H1 (cell line): ENCODE data around the gene OR12D3. TPM values are rescaled to one million over a fixed set of nuclear protein-coding genes. Genes with fewer than 3 reads are reported as not detected.

ENCODE experiments used
- CTCF ChIA-PET: fragments of 300-600 bp; sonication (Branson Sonifier 250); formaldehyde crosslinking; loops from one replicate; lab custom pipeline; 2021; ENCODE audit not compliant: partially characterized antibody; lab: Charles Lee
- POLR2A ChIA-PET: fragments of 300-600 bp; sonication (Branson Sonifier 250); formaldehyde crosslinking; loops from one replicate; lab custom pipeline; 2021; ENCODE audit warnings: inconsistent platforms; ENCODE audit not compliant: partially characterized antibody; lab: Charles Lee
- DNase-seq, 2 experiments: peaks; one replicate each; pipeline versions ENCODE4 v3.0.0 to v3.0.0-alpha.2; 2010 to 2022; ENCODE audit warnings: low spot score in 2 of 2, low read depth in 1 of 2, mixed read lengths in 1 of 2
- FAIRE-seq: peaks from 2 replicates; lab custom pipeline; 2011; peaks lifted over from hg19 to GRCh38; lab: Jason Lieb, UNC
- H2AFZ ChIP-seq: 2 replicates; pipeline ENCODE4 v1.8.1; 2012; ENCODE audit warnings: low read length, inconsistent platforms
- H2AK5ac ChIP-seq: 2 replicates; pipeline ENCODE4 v1.6.1; 2013; ENCODE audit warnings: low read depth, low read length
- H2BK120ac ChIP-seq: replicated peaks from 2 replicates; pipeline ENCODE3; 2013; ENCODE audit warnings: low read depth, low read length, inconsistent platforms
- H2BK12ac ChIP-seq: 2 replicates; pipeline ENCODE4 v1.6.1; 2013; ENCODE audit warnings: low read depth, low read length
- H2BK15ac ChIP-seq: 2 replicates; pipeline ENCODE4 v1.6.1; 2013; ENCODE audit warnings: low read length
- H2BK20ac ChIP-seq: 2 replicates; pipeline ENCODE4 v1.6.1; 2013; ENCODE audit warnings: low read length
- H2BK5ac ChIP-seq: 2 replicates; pipeline ENCODE4 v1.6.1; 2013; ENCODE audit warnings: low read depth, low read length
- H3K14ac ChIP-seq: 2 replicates; pipeline ENCODE4 v1.6.1; 2013; ENCODE audit warnings: inconsistent platforms; ENCODE audit not compliant: insufficient read length
- H3K18ac ChIP-seq: 2 replicates; pipeline ENCODE4 v1.6.1; 2013; ENCODE audit warnings: low read length; ENCODE audit errors: extremely low read depth
- H3K23ac ChIP-seq: 2 replicates; pipeline ENCODE4 v1.6.1; 2013; ENCODE audit warnings: inconsistent platforms; ENCODE audit not compliant: insufficient read length
- H3K23me2 ChIP-seq: 2 replicates; pipeline ENCODE4 v1.6.1; 2013; ENCODE audit warnings: low read depth, low read length
- H3K27ac ChIP-seq: 2 replicates; pipeline ENCODE4 v1.6.1; 2011; ENCODE audit warnings: low read depth, low read length, inconsistent platforms
- H3K27me3 ChIP-seq, 4 experiments: replicated peaks in 1 of 4; 1 replicate in 1 of 4; 2 replicates in 3 of 4; pipeline versions ENCODE4 v1.6.1 to v1.8.1; 2011 to 2013; ENCODE audit warnings: low read length in 3 of 4, mild to moderate bottlenecking in 3 of 4, inconsistent platforms in 2 of 4, mixed read lengths in 2 of 4, moderate library complexity in 1 of 4; ENCODE audit not compliant: control insufficient read depth in 3 of 4, insufficient read depth in 3 of 4; ENCODE audit errors: extremely low read depth in 1 of 4
- H3K36me3 ChIP-seq, 4 experiments: 2 replicates each; pipeline versions ENCODE4 v1.6.1 to v1.8.1; 2011 to 2013; ENCODE audit warnings: mild to moderate bottlenecking in 4 of 4, low read length in 3 of 4, moderate library complexity in 2 of 4, control low read depth in 1 of 4, inconsistent platforms in 1 of 4; ENCODE audit not compliant: insufficient read depth in 4 of 4, control insufficient read depth in 2 of 4
- H3K4ac ChIP-seq: replicated peaks from 2 replicates; pipeline ENCODE3; 2013; ENCODE audit warnings: low read length, low read depth, mixed read lengths, inconsistent platforms; ENCODE audit not compliant: insufficient read length
- H3K4me1 ChIP-seq, 4 experiments: replicated peaks in 1 of 4; 1 replicate in 1 of 4; 2 replicates in 3 of 4; pipeline versions ENCODE4 v1.6.1 to v1.8.1; 2011 to 2013; ENCODE audit warnings: low read length in 3 of 4, inconsistent platforms in 2 of 4, mixed read lengths in 1 of 4; ENCODE audit not compliant: insufficient read depth in 4 of 4, control insufficient read depth in 3 of 4
- H3K4me2 ChIP-seq, 2 experiments: 2 replicates each; pipeline versions ENCODE4 v1.6.1 to v1.8.1; 2011 to 2013; ENCODE audit warnings: low read depth in 2 of 2, low read length in 2 of 2, control low read depth in 1 of 2, inconsistent platforms in 1 of 2, mild to moderate bottlenecking in 1 of 2; ENCODE audit not compliant: insufficient read depth in 1 of 2
- H3K4me3 ChIP-seq, 4 experiments: fragments of 200-600, 300-600 bp in 1 of 4; sonication (generic), shearing (Covaris generic), sonication (Bioruptor Twin) in 1 of 4; 2 replicates each; pipeline versions ENCODE4 v1.5.1 to v1.8.1; 2011 to 2016; ENCODE audit warnings: low read length in 4 of 4, low read depth in 3 of 4, control low read depth in 2 of 4, inconsistent platforms in 2 of 4, mild to moderate bottlenecking in 2 of 4, mixed read lengths in 1 of 4, moderate library complexity in 1 of 4; ENCODE audit not compliant: insufficient read depth in 2 of 4; ENCODE audit errors: extremely low read depth in 1 of 4
- H3K56ac ChIP-seq: replicated peaks from 2 replicates; pipeline ENCODE3; 2013; ENCODE audit warnings: low read depth, mild to moderate bottlenecking, mixed read lengths, low read length, inconsistent platforms; ENCODE audit not compliant: insufficient read length
- H3K79me1 ChIP-seq: 2 replicates; pipeline ENCODE4 v1.6.1; 2013; ENCODE audit warnings: low read depth, low read length, control low read depth
- H3K79me2 ChIP-seq, 2 experiments: 2 replicates each; pipeline versions ENCODE4 v1.6.1 to v1.8.1; 2012 to 2013; ENCODE audit warnings: low read length in 2 of 2, mild to moderate bottlenecking in 2 of 2, inconsistent platforms in 1 of 2; ENCODE audit not compliant: insufficient read depth in 2 of 2, control insufficient read depth in 1 of 2
- H3K9ac ChIP-seq, 4 experiments: replicated peaks in 1 of 4; 1 replicate in 1 of 4; 2 replicates in 3 of 4; pipeline versions ENCODE4 v1.6.1 to v1.8.1; 2011 to 2013; ENCODE audit warnings: low read depth in 3 of 4, low read length in 3 of 4, control low read depth in 2 of 4, mild to moderate bottlenecking in 2 of 4, moderate library complexity in 2 of 4, inconsistent platforms in 1 of 4; ENCODE audit errors: extremely low read depth in 1 of 4
- H3K9me3 ChIP-seq, 2 experiments: 2 replicates each; pipeline versions ENCODE4 v1.6.1 to v1.8.1; 2012 to 2013; ENCODE audit warnings: mild to moderate bottlenecking in 2 of 2, moderate library complexity in 2 of 2, control low read depth in 1 of 2, inconsistent platforms in 1 of 2, low read depth in 1 of 2, low read length in 1 of 2, mixed read lengths in 1 of 2; ENCODE audit not compliant: insufficient read depth in 2 of 2
- H4K20me1 ChIP-seq, 2 experiments: replicated peaks in 1 of 2; 2 replicates each; pipeline versions ENCODE3 to v1.8.1; 2011 to 2013; ENCODE audit warnings: inconsistent platforms in 2 of 2, low read length in 2 of 2, mild to moderate bottlenecking in 1 of 2; ENCODE audit not compliant: insufficient read depth in 2 of 2, control insufficient read depth in 1 of 2
- H4K5ac ChIP-seq: 2 replicates; pipeline ENCODE4 v1.6.1; 2013; ENCODE audit warnings: low read length, low read depth, mixed read lengths, inconsistent platforms; ENCODE audit not compliant: insufficient read length
- H4K8ac ChIP-seq: 2 replicates; pipeline ENCODE4 v1.8.0; 2013; ENCODE audit warnings: mild to moderate bottlenecking, moderate library complexity, low read length, inconsistent platforms; ENCODE audit not compliant: insufficient read depth; ENCODE audit errors: extremely low read depth
- H4K91ac ChIP-seq: replicated peaks from 2 replicates; pipeline ENCODE3; 2013; ENCODE audit warnings: low read length, mixed read lengths, inconsistent platforms; ENCODE audit not compliant: insufficient read length
- CHD2 ChIP-seq: IDR thresholded peaks from 2 replicates; pipeline ENCODE4 v1.6.1; 2012; ENCODE audit warnings: low read length, improper control_type of control experiment
- HDAC2 ChIP-seq, 2 experiments: fragments of 300-600 bp in 1 of 2; sonication (generic) in 1 of 2; IDR thresholded peaks; 2 replicates each; pipeline ENCODE4 v1.6.1; 2011 to 2012; ENCODE audit warnings: low read depth in 2 of 2, low read length in 2 of 2, mild to moderate bottlenecking in 2 of 2, moderate library complexity in 2 of 2, borderline replicate concordance in 1 of 2, inconsistent platforms in 1 of 2
- RBBP5 ChIP-seq: IDR thresholded peaks from 2 replicates; pipeline ENCODE4 v1.7.1; 2012; ENCODE audit warnings: low read depth, mild to moderate bottlenecking, inconsistent platforms, low read length, moderate library complexity, borderline replicate concordance
- WGBS, 2 experiments: shearing (Covaris generic) in 1 of 2; methylation state at CpG; one replicate each; pipeline versions ENCODE4 v1.1.6 to v1.1.7; 2013 to 2015; ENCODE audit warnings: low lambda C conversion rate in 2 of 2, mixed read lengths in 2 of 2, inconsistent platforms in 1 of 2, low coverage in 1 of 2, missing lambda C conversion rate in 1 of 2; ENCODE audit not compliant: insufficient replicate concordance in 2 of 2, insufficient coverage in 1 of 2, insufficient read length in 1 of 2; ENCODE audit errors: extremely low coverage in 1 of 2, missing lambda C conversion rate in 1 of 2; 5-methylcytosine and 5-hydroxymethylcytosine counted together
- polyA plus RNA-seq, 7 experiments: library from polyadenylated mRNA; depleted of rRNA in 3 of 7; stranded (reverse) in 5 of 7; unstranded in 2 of 7; fragments of >200 nt in 5 of 7; fragments of 200-250 nt in 2 of 7; gene quantifications; 1 replicate in 5 of 7; 2 replicates in 1 of 7; 4 replicates in 1 of 7; pipeline versions ENCODE4 v1.2.1 to v1.2.3, GENCODE V29; 2011 to 2013; ENCODE audit warnings: missing spikeins in 2 of 7, mixed read lengths in 2 of 7
- total RNA-seq: library from RNA; stranded (reverse); fragmentation: NEBNext Ultra II Directional; extraction: Animal tissue kit (Norgen Biotek cat#: 25700); gene quantifications from 2 replicates; pipeline ENCODE4 v1.2.1, GENCODE V29; 2021

Gene OR12D3
- total and polyA plus RNA-seq, 2 of the 8 experiments (the other 6 are each of a cell fraction or from before 2014, with no cell fraction given), result not detected

DNA sequence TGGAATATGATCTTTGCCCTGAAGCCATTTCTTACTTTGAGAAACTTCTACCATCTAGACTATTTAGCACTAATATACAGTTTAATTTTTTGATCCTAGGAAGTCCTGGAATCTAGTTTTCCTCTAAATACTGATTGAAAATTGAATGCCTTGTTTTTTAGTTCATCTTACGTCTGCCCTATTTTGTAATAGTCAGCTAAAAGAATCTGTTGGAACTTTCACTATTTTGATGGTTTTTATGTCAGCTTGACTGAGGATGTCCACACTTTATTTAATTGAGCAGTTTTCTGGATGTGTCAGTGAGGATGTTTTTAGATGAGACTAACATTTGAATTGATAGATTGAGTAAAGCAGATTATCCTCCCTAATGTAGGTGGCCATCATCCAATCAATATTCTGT lies 28.7 kb upstream of the OR12D3 start:
- TF ChIP-seq RBBP5 (no peak), HDAC2 (IDR thresholded peaks at IDR 0.05; ENCODE audit: borderline replicate concordance in 1 of 2, low read depth in 2 of 2, low read length in 2 of 2) (no peak), CHD2 (no peak)
- H3K14ac ChIP-seq, result no peak overlapping the region
- H3K18ac ChIP-seq, result no peak overlapping the region
- ChIA-PET POLR2A (no interaction called here), CTCF (no interaction called here)
- no peak overlapping the region for H3K4ac ChIP-seq
- H3K36me3 ChIP-seq, result no peaks in the 10 kb centered on the region
- H3K4me3 ChIP-seq, result no peak overlapping the region
- H4K91ac ChIP-seq, result no peak overlapping the region
- H3K79me1 ChIP-seq, result no peaks in the 10 kb centered on the region
- H2AK5ac ChIP-seq, result no peak overlapping the region
- H3K27ac ChIP-seq, result no peak overlapping the region
- peaks cover 0 to 1% (median 0%) of the 10 kb centered on the region in 4 experiments; a peak in 1 of 7 replicates for H3K27me3 ChIP-seq
- no peak overlapping the region for H2BK120ac ChIP-seq
- H4K8ac ChIP-seq, result no peak overlapping the region
- H3K4me1 ChIP-seq, result no peaks in the 10 kb centered on the region
- H4K20me1 ChIP-seq, result no peaks in the 10 kb centered on the region
- H3K23me2 ChIP-seq, result no peaks in the 10 kb centered on the region
- FAIRE-seq (no peak), DNase-seq (no peak)
- no peak overlapping the region for H2AFZ ChIP-seq
- H3K23ac ChIP-seq, result no peak overlapping the region
- WGBS, 2 experiments, result 48% methylated on average over 1 of the region's 1 CpG; no CpG with 5 or more reads in 1 of the 2 experiments
- H3K79me2 ChIP-seq, result no peaks in the 10 kb centered on the region
- H4K5ac ChIP-seq, result no peak overlapping the region
- H2BK5ac ChIP-seq, result no peak overlapping the region
- no peak overlapping the region for H2BK20ac ChIP-seq
- H2BK15ac ChIP-seq, result no peak overlapping the region
- H3K9me3 ChIP-seq, result no peaks in the 10 kb centered on the region
- no peak overlapping the region for H3K56ac ChIP-seq
- no peak overlapping the region for H3K9ac ChIP-seq
- no peak overlapping the region for H3K4me2 ChIP-seq
- no peak overlapping the region for H2BK12ac ChIP-seq
